ENCODE data around the gene CEP162.
"Not testable (repeated sequence)": the region's sequence is repeated elsewhere in the genome, so short reads cannot be mapped to it uniquely, and the experiment has no call there.

The CEP162 gene

DNA sequence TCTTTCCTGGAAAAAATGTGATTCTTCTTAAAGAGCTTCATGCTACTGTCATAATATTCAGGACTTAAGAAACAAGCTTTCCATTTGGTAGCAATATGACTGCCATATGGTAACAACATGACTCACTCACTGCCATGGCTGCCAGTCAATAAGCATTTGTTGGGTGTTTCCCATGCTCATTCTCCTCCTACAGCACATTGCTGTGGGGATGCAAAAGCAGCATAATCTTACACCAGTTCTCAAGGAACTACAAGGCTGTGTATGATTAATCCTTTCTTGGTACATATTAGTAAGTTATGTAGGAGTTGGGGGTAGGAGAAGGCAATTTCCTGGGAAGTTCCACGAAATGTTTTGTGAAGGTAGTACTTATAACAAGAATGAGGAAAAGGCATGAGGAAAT lies 76.7 kb downstream of the CEP162 start:
- no peak for DNase-seq

DNA sequence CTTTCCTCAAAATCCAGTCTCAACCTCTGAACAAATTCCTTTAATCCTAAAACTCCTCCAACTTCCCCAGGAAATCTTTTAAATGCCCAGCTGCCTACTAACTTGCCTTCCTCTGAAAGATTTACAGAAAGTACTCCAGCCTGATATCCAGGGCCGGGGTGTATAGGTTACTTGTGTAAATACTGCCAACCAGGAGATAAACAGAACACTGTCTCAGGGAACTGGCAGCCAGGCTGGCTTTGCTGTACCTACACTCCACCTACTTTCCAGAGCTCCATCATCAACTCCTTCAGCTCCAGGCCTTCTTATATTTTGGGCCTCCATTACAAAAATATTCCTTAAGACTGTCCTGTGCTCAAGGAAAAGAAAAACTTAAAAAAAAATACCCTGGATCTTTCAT lies 85.9 kb downstream of the CEP162 start:
- no peak for DNase-seq

DNA sequence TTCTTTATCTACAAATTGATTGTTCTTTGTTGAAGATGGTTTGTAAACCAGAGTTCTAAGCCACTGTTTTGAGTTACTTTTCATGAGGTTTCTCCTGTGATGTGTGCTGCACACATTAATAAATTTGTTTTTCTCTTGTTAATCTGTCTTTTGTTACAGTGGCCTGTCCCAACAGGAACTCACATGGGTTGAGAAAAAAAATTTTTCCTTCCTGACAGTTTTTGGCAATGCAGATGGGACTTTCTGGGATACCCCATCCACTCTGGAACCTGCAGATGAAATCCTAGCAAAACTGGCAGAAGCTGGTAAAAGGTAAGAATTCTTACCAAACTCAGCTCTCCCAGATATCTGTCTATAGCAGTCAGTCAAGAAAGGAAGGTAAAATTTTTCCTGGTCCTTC lies 88.1 kb downstream of the CEP162 start:
- no peak for DNase-seq

DNA sequence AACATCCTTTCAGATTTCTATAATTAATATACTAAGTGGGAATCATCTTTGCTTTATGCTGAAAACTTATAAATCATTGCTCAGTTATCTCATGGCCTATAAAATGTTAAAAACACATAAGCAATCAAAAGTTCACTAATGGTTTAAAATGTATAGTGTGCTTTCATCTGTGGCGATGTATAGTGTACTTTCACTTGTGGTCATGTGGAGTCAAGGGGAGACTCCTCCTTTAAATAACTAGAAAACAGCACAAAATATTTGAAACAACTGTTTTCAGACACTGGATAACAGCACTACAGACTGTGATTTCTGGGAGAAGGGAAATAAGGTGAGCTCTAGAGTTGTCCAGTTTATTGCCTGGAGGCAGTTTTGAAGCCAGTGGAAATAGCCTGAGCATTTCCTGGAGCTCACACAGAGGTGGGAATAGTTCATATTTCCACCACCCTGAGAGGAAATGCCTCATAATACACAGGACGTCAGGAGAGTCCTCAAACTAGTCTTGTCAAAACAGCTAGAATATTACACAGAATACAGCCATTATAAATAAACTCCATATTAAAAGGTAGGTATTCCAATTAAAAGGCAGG lies 89.4 kb downstream of the CEP162 start:
- no peak for DNase-seq

DNA sequence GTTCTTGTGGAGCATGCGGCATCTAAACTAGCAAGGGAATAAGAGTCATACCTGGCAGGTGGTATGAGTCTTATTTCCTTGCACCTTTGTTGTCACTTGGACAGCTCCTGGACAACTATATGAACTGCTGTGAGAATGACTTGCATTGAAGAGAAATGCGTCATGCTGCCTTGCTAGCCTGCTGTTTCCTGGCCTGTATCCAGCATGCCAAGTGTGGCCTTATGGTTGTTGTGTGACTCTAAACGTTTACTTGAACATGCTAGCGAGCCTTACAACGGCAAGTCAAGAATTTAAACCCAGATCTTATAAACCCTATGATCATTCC lies 90.4 kb downstream of the CEP162 start:
- DNase-seq: no peak

DNA sequence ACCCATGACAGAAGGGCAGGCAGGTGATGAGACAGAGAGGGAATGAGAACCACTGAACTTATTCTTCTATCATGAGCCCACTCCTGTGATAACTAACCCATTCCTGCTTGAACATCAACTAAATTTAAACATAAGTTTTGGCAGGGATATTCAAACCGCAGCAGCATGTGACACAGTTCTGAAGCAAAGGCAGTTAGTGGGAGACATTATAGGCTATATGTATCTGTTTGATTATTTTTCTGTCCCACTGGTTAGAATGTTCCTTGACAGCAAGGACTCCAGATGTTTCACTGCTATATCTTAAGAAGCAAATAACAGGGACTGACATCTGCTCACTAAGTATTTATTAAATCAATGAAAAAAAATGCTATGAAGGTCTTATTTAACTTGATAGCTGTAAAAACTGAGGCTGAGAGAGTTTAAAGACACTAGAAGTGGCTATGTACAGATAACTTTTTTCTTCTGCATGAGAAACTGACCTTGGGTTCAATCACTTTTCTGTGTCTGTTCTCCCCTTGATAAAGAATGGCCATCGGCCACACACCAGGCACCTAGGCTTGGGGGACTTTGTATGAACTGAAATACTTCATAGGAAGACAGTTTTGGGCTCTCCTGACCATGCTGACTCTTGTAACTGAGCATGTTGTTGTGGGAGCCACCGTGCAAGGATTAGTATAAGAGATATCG lies 90.9 kb downstream of the CEP162 start:
- no peak for DNase-seq

DNA sequence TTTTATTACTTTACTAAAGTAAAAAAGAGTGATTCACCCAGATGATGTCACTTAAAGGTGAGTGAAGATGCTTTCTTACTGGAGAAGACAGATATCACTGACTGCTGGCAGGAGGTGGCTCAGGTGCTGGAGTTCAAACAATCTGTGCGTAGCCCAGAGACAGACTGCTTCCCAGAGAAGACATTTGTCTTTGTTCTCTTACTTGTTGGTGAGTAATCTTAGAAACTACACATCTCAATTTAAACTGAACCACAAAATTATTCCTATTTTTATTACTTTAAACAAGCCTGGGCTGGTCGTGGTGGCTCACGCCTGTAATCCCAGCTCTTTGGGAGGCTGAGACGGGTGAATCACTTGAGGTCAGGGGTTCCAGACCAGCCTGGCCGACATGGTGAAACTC lies 92.2 kb downstream of the CEP162 start:
- DNase-seq: no peak

DNA sequence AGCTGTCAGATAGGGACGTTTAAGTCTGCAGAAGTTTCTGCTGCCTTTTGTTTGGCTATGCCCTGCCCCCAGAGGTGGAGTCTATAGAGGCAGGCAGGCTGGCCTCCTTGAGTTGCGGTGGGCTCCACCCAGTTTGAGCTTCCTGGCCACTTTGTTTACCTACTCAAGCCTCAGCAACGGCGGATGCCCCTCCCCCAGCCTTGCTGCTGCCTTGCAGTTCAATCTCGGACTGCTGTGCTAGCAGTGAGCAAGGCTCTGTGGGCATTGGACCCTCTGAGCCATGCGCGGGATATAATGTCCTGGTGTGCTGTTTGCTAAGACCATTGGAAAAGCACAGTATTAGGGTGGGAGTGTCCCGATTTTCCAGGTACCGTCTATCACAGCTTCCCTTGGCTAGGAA lies 94.1 kb downstream of the CEP162 start:
- not testable (repeated sequence) for DNase-seq

DNA sequence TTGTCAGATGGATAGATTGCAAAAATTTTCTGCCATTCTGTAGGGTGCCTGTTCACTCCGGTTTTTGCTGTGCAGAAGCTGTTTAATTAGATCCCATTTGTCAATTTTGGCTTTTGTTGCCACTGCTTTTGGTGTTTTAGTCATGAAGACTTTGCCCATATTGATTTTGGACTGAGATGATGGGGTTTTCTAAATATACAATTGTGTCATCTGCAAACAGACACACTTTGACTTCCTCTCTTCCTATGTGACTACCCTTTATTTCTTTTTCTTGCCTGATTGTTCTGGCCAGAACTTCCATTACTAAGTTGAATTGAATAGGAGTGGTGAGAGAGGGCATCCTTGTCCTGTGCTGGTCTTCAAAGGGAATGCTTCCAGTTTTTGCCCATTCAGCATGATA lies 97.9 kb downstream of the CEP162 start:
- not testable (repeated sequence) for DNase-seq

DNA sequence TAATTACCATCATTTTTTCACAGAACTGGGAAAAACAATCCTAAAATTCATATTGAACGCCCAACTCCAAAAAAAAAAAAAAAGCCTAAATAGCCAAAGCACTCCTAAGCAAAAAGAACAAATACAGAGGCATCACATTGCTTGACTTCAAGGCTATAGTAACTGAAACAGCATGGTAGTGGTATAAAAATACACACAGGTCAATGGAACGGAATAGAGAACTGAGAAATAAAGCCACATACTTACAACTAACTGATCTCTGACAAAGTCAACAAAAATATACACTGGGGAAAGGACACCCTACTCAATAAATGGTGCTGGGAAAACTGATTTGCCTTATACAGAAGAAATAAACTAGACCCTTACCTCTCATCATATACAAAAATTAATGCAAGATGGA lies 104.3 kb downstream of the CEP162 start:
- no peak for DNase-seq

DNA sequence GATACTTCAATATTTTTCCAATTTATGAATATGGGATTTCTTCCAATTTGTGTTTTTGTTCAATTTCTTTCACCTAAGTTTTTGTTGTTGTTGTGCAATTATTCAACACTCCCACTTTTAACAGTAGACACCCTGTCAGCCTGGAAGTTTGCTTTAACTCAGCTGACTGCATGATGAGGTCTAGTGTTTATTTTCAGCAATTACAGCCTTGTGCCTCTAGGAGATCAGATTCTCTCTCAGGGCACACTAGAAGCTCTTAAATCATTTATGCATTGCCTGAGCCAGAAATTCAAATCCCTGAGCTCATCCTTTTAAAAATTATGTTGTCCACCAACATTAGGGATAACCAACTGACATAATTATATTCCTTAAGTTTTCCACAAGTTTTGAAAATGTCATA lies 108.2 kb downstream of the CEP162 start:
- DNase-seq: no peak

DNA sequence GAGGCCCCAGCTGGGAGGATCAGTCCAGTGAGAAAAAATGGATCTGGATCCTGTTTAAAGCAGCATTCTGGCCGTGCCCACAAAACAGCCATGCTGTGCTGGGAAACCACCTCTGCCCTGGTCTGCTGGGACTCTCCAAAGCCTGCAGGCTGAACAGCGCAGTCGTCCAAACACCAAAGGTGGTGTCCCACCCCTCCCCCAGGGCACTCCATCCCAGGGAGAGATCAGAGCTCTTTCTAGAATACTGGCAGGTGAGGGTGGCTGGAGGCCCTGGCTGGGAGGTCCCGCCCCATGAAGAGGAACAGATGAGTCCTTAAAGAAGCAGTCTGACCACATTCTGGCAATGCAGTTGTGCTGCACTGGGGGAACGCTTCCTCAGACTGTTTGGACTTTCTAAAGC lies 109.3 kb downstream of the CEP162 start:
- DNase-seq: no peak

DNA sequence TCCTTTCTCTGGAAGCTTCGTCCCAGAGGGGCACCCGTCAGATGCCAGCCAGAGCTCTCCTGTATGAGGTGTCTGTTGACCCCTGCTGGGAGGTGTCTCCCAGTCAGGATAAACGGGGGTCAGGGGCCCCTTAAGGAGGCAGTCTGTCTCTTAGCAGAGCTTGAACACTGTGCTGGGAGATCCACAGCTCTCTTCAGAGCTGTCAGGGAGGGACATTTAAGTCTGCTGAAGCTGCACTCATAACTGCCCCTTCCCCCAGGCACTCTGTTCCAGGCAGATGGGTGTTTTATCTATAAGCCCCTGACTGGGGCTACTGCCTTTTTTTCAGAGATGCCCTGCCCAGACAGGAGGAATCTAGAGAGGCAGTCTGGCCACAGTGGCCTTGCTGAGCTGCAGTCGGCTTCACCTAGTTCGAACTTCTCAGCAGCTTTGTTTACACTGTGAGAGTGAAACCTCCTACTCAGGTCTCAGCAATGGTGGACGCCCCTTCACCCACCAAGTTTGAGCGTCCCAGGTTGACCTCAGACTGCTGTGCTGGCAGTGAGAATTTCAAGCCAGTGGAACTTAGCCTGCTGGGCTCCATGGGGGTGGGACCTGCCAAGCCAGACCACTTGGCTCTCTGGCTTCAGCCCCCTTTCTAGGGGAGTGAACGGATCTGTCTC lies 112.4 kb downstream of the CEP162 start:
- DNase-seq: not testable (repeated sequence)

DNA sequence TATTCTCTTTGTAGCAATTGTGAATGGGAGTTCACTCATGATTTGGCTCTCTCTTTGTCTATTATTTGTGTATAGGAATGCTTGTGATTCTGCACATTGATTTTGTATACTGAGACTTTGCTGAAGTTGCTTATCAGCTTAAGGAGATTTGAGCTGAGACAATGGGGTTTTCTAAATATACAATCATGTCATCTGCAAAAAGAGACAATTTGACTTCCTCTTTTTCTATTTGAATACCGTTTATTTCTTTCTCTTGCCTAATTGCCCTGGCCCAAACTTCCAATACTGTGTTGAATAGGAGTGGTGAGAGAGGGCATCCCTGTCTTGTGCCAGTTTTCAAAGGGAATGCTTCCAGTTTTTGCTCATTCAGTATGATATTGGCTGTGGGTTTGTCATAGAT lies 116.1 kb downstream of the CEP162 start:
- not testable (repeated sequence) for DNase-seq

DNA sequence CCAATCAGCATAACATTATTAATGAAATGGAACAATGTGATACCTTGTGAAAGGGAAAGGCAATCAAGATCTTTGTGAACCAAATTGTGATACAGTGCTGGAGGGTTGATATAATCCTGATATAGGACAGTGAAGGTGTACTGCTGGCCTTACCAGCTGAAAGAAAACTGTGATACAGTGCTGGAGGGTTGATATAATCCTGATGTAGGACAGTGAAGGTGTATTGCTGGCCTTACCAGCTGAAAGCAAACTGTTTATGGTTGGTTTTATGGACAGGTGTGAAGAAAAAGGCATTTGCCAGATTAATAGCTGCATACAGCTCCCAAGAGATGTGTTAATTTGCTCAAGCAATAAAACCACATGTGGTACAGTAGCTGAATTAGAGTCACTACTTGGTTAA lies 119.9 kb downstream of the CEP162 start:
- no peak for DNase-seq

DNA sequence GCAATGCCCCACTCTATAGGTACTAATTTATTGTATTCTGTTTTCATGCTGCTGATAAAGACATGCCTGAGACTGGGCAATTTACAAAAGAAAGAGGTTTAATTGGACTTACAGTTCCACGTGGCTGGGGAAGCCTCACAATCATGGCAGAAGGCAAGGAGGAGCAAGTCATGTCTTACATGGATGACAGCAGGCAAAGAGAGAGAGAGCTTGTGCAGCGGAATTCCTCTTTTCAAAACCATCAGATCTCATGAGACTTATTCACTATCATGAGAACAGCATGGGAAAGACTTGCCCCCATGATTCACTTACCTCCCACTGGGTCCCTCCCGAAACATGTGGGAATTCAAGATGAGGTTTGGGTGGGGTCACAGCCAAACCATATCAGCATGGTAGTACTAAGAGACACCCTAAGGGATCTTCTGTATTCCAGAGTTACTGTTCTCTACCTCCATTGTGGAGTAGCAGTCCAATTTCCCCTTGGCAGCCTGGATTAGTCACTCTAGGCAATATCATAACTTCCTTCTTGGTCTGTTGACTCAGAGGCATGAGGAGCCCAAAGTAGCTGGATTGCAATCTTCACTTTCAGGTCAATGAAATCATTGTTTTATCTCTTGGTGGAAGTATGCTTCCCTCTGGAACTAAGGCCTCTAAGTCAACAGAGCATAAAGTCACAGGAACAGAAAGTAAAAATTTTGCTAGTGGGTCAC lies 122.1 kb downstream of the CEP162 start:
- DNase-seq: not testable (repeated sequence)

DNA sequence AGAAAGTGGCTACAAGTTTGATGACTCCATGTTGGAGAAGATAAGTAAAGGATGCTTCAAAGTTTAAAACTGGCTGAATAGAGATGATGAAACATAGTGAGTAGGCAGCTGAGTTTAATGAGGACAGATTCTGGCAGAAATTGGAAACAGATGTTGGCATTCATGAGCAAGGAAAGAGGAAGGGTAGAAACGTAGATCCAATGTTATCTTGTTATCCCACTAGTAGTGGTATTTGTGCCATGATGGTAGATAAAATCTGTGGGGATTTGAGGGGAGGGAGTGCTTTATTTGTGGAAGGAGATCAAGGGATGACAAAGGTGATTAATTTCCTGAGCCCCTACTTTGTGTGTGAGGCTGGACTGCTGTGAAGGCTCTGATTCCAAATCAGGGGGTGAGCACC lies 124.4 kb downstream of the CEP162 start:
- no peak for DNase-seq

DNA sequence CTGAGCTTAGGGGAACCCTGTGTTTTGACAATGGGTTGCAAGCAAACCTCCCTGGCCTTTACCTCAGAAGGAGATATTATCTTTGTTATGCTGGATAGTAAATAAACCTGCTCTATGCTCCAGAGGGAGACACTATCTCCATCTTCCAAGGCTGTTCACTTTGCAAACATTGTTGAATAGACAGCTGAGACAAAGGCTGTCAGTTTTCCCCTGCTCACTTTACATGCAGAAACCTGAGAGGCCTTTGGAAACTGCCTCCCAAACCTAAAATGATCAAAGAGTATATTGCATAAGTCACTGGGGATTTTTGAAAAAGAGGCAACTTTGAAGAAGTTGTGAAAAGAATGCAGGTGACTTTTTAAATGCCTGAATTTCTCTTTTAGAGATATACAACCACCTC lies 132.3 kb downstream of the CEP162 start:
- DNase-seq: no peak

DNA sequence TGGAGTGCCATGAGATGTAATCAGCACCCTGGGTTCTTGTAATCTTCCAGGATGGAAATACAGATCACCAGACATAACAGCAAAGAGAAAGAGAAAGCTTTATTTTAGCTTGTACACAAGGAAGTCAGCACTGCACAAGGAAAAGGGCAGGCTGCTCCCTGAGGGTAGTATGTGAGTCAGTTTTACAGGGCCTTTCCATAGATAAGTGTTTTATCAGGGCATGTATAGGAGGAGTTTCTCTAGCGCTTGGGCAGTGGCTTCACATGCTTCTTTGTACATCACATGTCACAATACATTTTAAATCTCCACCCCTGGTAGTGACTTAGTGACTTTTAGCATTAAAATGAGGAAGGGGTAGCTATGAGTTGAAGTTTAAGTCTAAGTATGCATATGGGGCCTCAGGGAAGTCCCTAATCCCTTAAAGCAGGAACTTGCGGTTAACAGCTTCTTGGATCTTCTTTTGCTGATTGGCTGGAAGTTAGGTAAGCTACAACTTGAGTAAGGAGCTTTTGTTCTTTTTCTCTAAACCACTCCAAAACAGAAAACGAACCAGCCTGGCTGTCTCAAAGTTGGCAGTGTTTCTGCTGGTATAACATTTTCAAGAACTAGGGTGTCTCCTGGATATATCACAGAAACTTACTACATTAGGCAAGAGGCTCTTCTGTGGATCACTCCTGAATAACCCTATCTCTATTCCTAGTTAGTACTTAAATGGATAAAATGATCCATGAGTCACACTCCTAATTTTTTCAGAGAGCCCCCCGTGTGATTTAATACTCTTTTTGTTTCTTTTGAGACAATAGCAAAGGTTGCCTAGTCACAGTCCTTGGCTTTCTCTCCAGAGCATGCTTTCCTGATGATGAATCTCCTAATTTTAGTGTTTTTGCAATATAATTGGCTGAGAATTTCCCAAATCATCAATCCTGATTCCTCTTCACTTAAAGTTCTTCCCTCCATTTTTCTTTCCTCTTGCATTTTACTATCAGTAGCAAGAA lies 133.7 kb downstream of the CEP162 start:
- DNase-seq: no peak

DNA sequence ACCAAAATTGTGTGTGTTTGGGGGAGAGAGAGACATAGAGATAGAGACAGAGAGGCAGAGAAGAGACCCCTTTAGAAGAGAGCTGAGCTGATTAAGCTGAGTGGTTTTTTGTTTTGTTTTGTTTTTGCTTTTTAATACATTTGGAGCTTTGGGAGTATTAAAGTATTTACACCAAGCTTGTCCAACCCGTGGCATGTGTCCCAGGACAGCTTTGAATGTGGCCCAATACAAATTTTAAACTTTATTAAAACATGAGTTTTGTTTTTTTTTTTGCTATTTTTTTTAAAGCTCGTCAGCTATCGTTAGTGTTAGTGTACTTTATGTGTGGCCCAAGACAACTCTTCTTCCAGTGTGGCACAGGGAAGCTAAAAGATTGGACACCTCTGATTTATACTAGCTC lies 137.9 kb downstream of the CEP162 start:
- no peak for DNase-seq

DNA sequence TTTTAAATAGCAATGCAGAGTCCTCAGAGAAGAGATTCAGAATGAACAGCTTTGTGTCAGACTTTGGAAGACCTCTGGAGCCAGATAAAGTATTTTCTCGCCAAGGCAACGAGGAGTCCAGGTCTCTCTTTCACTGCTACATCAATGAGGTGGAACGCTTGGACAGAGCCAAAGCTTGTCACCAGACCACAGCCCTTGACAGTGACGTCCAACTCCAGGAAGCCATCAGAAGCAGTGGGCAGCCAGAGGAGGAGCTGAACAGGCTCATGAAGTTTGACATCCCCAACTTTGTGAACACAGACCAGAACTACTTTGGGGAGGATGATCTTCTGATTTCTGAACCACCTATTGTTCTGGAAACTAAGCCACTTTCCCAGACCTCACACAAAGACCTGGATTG lies 138.4 kb downstream of the CEP162 start:
- no peak for DNase-seq

DNA sequence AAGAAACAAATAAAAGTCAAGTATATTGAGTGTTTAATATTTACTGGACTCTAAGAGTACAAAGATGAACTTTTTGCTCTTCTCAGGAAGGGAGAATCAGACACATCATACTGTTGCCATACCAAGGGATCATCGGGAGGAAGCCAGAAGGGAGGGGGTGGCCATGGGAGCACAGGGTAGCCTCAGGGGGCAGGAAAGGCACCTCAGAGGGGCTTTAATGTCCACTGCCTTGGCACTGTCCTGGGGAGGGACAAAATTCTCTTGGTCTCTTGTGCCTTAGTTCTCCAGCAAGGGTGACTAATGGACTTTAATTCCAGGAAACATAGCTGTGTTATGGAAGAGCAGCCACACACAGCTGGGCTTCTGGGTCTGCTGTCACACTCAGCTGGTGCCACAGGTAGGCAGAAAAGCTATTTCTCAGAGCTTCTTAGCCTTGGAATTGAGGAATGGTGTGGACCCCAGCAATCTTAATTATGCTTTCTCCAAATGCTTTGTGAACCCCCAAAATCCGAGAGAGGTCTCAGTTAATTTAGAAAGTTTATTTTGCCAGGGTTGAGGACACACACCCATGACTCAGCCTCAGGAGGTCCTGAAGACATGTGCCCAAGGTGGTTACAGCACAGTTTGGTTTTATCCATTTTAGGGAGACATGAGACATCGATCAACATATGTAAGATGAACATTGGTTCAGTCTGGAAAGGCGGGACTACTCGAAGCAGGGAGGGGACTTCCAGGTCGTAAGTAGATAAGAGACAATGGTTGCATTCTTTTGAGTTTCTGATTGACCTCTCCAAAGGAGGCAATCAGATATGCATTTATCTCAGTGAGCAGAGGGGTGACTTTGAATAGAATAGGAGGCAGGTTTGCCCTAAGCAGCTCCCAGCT lies 140.7 kb downstream of the CEP162 start:
- no peak for DNase-seq

Data from activated CD8-positive, alpha-beta memory T cell treated with anti-CD3 and anti-CD28 coated beads for 24 hours (primary cell).